Activated CD8-positive, alpha-beta memory T cell treated with anti-CD3 and anti-CD28 coated beads, Interleukin-2, amount 50 U/mL, for 4 hours (primary cell): Measurements from ENCODE around the gene HTR5A.
A peak's percentile ranks its signal among the peaks of the same experiment; 100 is the strongest.
"Not testable (repeated sequence)": the region's sequence is repeated elsewhere in the genome, so short reads cannot be mapped to it uniquely, and the experiment has no call there.

ENCODE experiments used
- DNase-seq: peaks from one replicate; pipeline ENCODE4 v3.0.0-alpha.2; 2020

Gene HTR5A

GRCh38 chr7:155069992-155070751, at the start of gene HTR5A:
HTR5A (plus strand) TSS chr7:155070324; CDS start chr7:155070900, 576 bp downstream.
- peak; percentile 69 for DNase-seq

- DNase-seq: no peak
Observed at GRCh38 chr7:155020996-155021395, 49.1 kb upstream of the HTR5A start.

- DNase-seq: no peak
Observed at GRCh38 chr7:155021699-155022145, 48.4 kb upstream of the HTR5A start.

- DNase-seq: no peak
Observed at GRCh38 chr7:155027879-155028278, 42.2 kb upstream of the HTR5A start.

- no peak for DNase-seq
Observed at GRCh38 chr7:155032978-155033377, 37.1 kb upstream of the HTR5A start.

GRCh38 chr7:155034495-155034894, 35.6 kb upstream of the HTR5A start:
- not testable (repeated sequence) for DNase-seq

- no peak for DNase-seq
Observed at GRCh38 chr7:155038335-155038734, 31.8 kb upstream of the HTR5A start.

GRCh38 chr7:155043756-155044155, 26.4 kb upstream of the HTR5A start:
- DNase-seq: no peak

- no peak for DNase-seq
Observed at GRCh38 chr7:155048006-155048405, 22.1 kb upstream of the HTR5A start.

- no peak for DNase-seq
Observed at GRCh38 chr7:155051355-155051754, 18.8 kb upstream of the HTR5A start.

GRCh38 chr7:155053002-155053401, 17.1 kb upstream of the HTR5A start:
- no peak for DNase-seq

GRCh38 chr7:155054761-155055160, 15.4 kb upstream of the HTR5A start:
- DNase-seq: no peak

GRCh38 chr7:155057076-155057475, 13.0 kb upstream of the HTR5A start:
- no peak for DNase-seq

- DNase-seq: no peak
Observed at GRCh38 chr7:155058896-155059295, 11.2 kb upstream of the HTR5A start.

- no peak for DNase-seq
Observed at GRCh38 chr7:155059703-155060102, 10.4 kb upstream of the HTR5A start.

GRCh38 chr7:155062411-155062810, 7.7 kb upstream of the HTR5A start:
- no peak for DNase-seq

GRCh38 chr7:155064186-155064585, 5.9 kb upstream of the HTR5A start:
- DNase-seq: no peak

- DNase-seq: no peak
Observed at GRCh38 chr7:155066417-155066950, 3.6 kb upstream of the HTR5A start.

GRCh38 chr7:155071121-155071651, 1.1 kb downstream of the HTR5A start:
- no peak for DNase-seq

- DNase-seq: no peak
Observed at GRCh38 chr7:155071916-155072571, 1.9 kb downstream of the HTR5A start.

- no peak for DNase-seq
Observed at GRCh38 chr7:155073922-155074321, 3.8 kb downstream of the HTR5A start.

GRCh38 chr7:155084021-155084420, 13.9 kb downstream of the HTR5A start:
- no peak for DNase-seq

- DNase-seq: no peak
Observed at GRCh38 chr7:155084969-155085368, 14.8 kb downstream of the HTR5A start.

- DNase-seq: no peak
Observed at GRCh38 chr7:155090684-155091083, 20.6 kb downstream of the HTR5A start.
